Measurements from ENCODE around the gene MKLN1. TPM values are rescaled to one million over a fixed set of nuclear protein-coding genes. Genes with fewer than 3 reads are reported as not detected.

The MKLN1 gene
- total RNA-seq, 1 experiment from 2014 or later, result 34.3 TPM

DNA sequence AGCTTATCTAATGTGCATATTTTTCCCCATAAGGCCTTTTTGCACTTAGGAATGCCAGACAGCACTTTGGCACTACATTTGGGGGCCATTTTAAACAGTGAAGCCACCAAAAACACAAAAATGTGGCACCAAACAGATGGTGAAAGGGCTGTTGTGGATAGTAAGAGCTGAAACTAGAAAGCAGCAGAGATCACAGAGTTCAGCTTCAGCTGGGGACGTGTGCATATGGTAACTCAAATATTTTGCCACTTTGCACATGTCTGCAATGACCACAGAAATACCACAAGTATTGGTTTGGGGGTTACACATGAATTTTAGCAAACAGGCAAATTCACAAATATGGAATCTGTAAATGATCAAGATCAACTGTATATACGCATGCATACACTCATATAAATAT lies 155.9 kb downstream of the MKLN1 start:
- no peaks in the 10 kb centered on the region for H3K79me1 ChIP-seq (ENCODE audit: insufficient read depth, low read depth, low read length, poor library complexity, severe bottlenecking)
- no peaks in the 10 kb centered on the region for H3K9me3 ChIP-seq (ENCODE audit: control insufficient read depth, low read depth, low read length)
- H4K20me1 ChIP-seq (ENCODE audit: control insufficient read depth, insufficient read depth, insufficient read length), result no peaks in the 10 kb centered on the region
- H3K23ac ChIP-seq (ENCODE audit: insufficient read length, low read depth, low read length), result no peak overlapping the region
- no peaks in the 10 kb centered on the region for H3K79me2 ChIP-seq (ENCODE audit: insufficient read depth, low read length)
- H2BK15ac ChIP-seq (ENCODE audit: low read depth, low read length), result no peak overlapping the region
- H4K8ac ChIP-seq (replicated peaks; ENCODE audit: insufficient read length, low read depth, low read length), result no peak overlapping the region
- H3K14ac ChIP-seq (ENCODE audit: insufficient read depth, low read length), result no peak overlapping the region
- no peak overlapping the region for H2AFZ ChIP-seq (ENCODE audit: low read length)
- no peaks in the 10 kb centered on the region for H3K4me1 Mint-ChIP-seq
- no peak overlapping the region for H3K4me2 ChIP-seq (ENCODE audit: insufficient read depth, insufficient read length, low read length)
- DNase-seq, result no peak
- H3K27ac Mint-ChIP-seq, result no peak overlapping the region
- no peak overlapping the region for H2BK12ac ChIP-seq (ENCODE audit: insufficient read length, low read depth, low read length)
- H2BK5ac ChIP-seq (ENCODE audit: insufficient read length, low read length), result no peak overlapping the region
- no peak overlapping the region for H3K56ac ChIP-seq (ENCODE audit: insufficient read length, low read depth, low read length)
- H3K36me3 Mint-ChIP-seq (ENCODE audit: insufficient read depth in 1 of 3, low read depth in 3 of 3), result peaks cover 0 to 5% (median 2%) of the 10 kb centered on the region in 3 experiments; a peak in 3 of 7 replicates
- H3K27ac ChIP-seq (ENCODE audit: insufficient read length, low read depth, low read length), result no peak overlapping the region
- TF ChIP-seq, protein P1, sequence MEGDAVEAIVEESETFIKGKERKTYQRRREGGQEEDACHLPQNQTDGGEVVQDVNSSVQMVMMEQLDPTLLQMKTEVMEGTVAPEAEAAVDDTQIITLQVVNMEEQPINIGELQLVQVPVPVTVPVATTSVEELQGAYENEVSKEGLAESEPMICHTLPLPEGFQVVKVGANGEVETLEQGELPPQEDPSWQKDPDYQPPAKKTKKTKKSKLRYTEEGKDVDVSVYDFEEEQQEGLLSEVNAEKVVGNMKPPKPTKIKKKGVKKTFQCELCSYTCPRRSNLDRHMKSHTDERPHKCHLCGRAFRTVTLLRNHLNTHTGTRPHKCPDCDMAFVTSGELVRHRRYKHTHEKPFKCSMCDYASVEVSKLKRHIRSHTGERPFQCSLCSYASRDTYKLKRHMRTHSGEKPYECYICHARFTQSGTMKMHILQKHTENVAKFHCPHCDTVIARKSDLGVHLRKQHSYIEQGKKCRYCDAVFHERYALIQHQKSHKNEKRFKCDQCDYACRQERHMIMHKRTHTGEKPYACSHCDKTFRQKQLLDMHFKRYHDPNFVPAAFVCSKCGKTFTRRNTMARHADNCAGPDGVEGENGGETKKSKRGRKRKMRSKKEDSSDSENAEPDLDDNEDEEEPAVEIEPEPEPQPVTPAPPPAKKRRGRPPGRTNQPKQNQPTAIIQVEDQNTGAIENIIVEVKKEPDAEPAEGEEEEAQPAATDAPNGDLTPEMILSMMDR (conservative IDR thresholded peaks at IDR 0.05), result no peak
- H2BK120ac ChIP-seq (ENCODE audit: low read depth, low read length, poor library complexity, severe bottlenecking), result no peak overlapping the region
- no peak overlapping the region for H3K18ac ChIP-seq (ENCODE audit: insufficient read length, low read depth, low read length)
- H4K91ac ChIP-seq (ENCODE audit: insufficient read length, low read depth, low read length), result no peak overlapping the region
- WGBS (ENCODE audit: extremely low coverage, insufficient read length, low lambda C conversion rate), result no CpG with 5 or more reads among the region's 2 CpGs
- no peak overlapping the region for H4K5ac ChIP-seq (ENCODE audit: insufficient read length, low read depth, low read length)
- no peak overlapping the region for H3T11ph ChIP-seq (ENCODE audit: low read length)
- H3K9me3 Mint-ChIP-seq, result no peaks in the 10 kb centered on the region
- no peak overlapping the region for H3K4ac ChIP-seq (ENCODE audit: low read depth, low read length)
- H3K4me1 ChIP-seq (ENCODE audit: insufficient read depth, low read length), result no peaks in the 10 kb centered on the region
- no peaks in the 10 kb centered on the region for H3K27me3 ChIP-seq (ENCODE audit: insufficient read depth, low read length)
- H3K4me3 Mint-ChIP-seq, result no peak overlapping the region
- no peak overlapping the region for H2AK5ac ChIP-seq (ENCODE audit: insufficient read length, low read length)
- H3K27me3 Mint-ChIP-seq (ENCODE audit: low read depth), result no peaks in the 10 kb centered on the region
- H2BK20ac ChIP-seq (ENCODE audit: low read depth, low read length, poor library complexity, severe bottlenecking), result no peak overlapping the region
- H3K23me2 ChIP-seq (ENCODE audit: insufficient read length, low read depth, low read length, poor library complexity, severe bottlenecking), result no peaks in the 10 kb centered on the region
- no peak overlapping the region for H3K9ac ChIP-seq (ENCODE audit: extremely low read depth, insufficient read length, low read length)
